ENCODE results near the gene PIH1D2.
"Not testable (repeated sequence)": the region's sequence is repeated elsewhere in the genome, so short reads cannot be mapped to it uniquely, and the experiment has no call there.

The PIH1D2 gene

GRCh38 chr11:112050721-112051120 lies 23.1 kb downstream of the PIH1D2 start:
- DNase-seq: no peak

- DNase-seq: no peak
Observed at GRCh38 chr11:112049777-112050176, 24.0 kb downstream of the PIH1D2 start.

GRCh38 chr11:112048256-112048655 lies 25.6 kb downstream of the PIH1D2 start:
- not testable (repeated sequence) for DNase-seq

GRCh38 chr11:112046647-112047046 lies 27.2 kb downstream of the PIH1D2 start:
- not testable (repeated sequence) for DNase-seq

GRCh38 chr11:112044961-112045360 lies 28.9 kb downstream of the PIH1D2 start:
- no peak for DNase-seq

GRCh38 chr11:112042961-112043304 lies 30.9 kb downstream of the PIH1D2 start:
- no peak for DNase-seq

GRCh38 chr11:112042161-112042960 lies 31.5 kb downstream of the PIH1D2 start:
- no peak for DNase-seq

GRCh38 chr11:112037527-112037926 lies 36.3 kb downstream of the PIH1D2 start:
- no peak for DNase-seq

- DNase-seq: no peak
Observed at GRCh38 chr11:112033902-112034301, 39.9 kb downstream of the PIH1D2 start.

- no peak for DNase-seq
Observed at GRCh38 chr11:112029460-112029859, 44.4 kb downstream of the PIH1D2 start.

GRCh38 chr11:112026784-112027410 lies 46.9 kb downstream of the PIH1D2 start:
- not testable (repeated sequence) for DNase-seq

GRCh38 chr11:112025707-112026106 lies 48.1 kb downstream of the PIH1D2 start:
- no peak for DNase-seq

- peak; percentile 73 for DNase-seq
Observed at GRCh38 chr11:112024773-112025678, 48.8 kb downstream of the PIH1D2 start, which contains the start of gene DLAT. Gene DLAT (plus strand): TSS chr11:112025408. CDS start chr11:112025473, 65 bp downstream.

- no peak for DNase-seq
Observed at GRCh38 chr11:112024178-112024772, 49.5 kb downstream of the PIH1D2 start.

GRCh38 chr11:112023104-112023503 lies 50.7 kb downstream of the PIH1D2 start:
- DNase-seq: no peak

GRCh38 chr11:112019066-112019465 lies 54.8 kb downstream of the PIH1D2 start:
- no peak for DNase-seq
